Muscle of back (tissue), 11 donors: ENCODE measurements around the gene BCDIN3D. TPM values are rescaled to one million over a fixed set of nuclear protein-coding genes. Genes with fewer than 3 reads are reported as not detected.
"Not testable (repeated sequence)": the region's sequence is repeated elsewhere in the genome, so short reads cannot be mapped to it uniquely, and the experiment has no call there.

ENCODE experiments used
- DNase-seq, 3 donors: peaks; one replicate each; pipeline versions ENCODE4 v3.0.0 to v3.0.0-alpha.2; 2013
- polyA plus RNA-seq, 10 donors: library from polyadenylated mRNA; unstranded; fragments of 120-200 nt; gene quantifications; one replicate each; pipeline ENCODE4 v1.2.1, GENCODE V29; 2013; ENCODE audit not compliant: insufficient read length in 10 of 10

BCDIN3D gene
- polyA plus RNA-seq, 10 donors, result 4.2 to 6.2 (median 4.9) TPM

DNA sequence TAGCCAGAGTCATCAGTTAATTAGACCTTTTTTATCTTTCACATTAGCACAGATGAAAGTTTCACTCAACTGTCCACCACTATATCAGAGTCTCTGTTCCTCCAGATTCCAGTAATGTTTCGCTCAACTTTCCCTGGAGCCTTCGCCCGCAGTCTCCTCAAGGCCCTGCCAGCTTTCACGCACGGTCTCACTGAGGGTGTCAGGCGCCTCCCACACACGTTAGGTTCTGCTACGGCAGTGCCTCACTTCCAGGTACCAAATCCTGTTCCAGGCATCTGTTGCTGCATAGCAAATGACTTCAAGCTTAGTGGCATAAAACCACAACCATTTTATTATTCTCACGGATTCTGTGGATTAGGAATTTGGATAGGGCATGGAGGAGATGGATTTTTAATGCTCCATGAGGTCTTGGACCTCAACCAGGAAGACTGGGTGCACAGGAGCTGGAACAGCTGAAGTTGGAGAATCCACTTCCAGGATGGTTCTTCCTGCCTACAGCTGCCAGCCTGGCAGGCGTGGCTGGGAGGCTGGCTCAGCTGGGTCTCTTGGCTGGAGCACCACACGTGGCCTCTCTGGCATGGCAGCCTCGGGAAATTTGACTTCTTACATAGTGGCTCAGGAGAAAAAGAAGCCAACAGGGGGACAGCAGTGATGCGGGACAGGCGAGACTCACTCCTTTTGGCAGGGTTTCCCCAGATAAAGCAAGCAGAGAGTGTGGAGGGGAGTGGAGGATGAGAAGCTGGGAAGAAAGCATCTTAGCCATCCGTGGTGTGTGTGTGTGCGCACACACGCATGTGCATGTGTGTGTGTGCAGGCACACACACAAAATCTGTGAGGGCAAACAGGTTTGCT lies 21.3 kb upstream of the BCDIN3D start:
- DNase-seq, result peak in 1 of 3 donors; percentile 62

DNA sequence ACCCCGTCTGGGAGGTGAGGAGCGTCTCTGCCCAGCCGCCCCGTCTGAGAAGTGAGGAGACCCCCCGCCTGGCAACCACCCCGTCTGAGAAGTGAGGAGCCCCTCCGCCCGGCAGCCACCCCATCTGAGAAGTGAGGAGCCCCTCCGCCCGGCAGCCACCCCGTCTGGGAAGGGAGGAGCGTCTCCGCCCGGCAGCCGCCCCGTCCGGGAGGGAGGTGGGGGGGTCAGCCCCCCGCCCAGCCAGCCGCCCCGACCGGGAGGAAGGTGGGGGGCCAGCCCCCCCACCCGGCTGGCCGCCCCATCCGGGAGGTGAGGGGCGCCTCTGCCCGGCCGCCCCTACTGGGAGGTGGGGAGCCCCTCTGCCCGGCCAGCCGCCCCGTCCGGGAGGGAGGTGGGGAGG lies 18.0 kb upstream of the BCDIN3D start:
- not testable (repeated sequence) for DNase-seq

DNA sequence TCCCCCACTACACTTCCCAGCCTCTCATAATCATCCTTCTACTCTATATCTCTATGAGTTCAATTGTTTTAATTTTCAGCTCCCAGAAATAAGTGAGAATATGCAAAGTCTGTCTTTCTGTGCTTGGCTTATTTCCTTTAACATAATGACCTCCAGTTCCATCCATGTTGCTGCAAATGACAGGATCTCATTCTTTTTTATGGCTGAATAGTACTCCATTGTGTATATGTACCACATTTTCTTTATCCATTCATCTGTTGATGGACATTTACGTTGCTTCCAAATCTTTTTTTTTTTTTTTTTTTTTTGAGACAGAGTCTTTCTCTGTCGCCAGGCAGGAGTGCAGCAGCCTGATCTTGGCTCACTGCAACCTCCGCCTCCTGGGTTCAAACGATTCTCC lies 13.0 kb upstream of the BCDIN3D start:
- not testable (repeated sequence) for DNase-seq

DNA sequence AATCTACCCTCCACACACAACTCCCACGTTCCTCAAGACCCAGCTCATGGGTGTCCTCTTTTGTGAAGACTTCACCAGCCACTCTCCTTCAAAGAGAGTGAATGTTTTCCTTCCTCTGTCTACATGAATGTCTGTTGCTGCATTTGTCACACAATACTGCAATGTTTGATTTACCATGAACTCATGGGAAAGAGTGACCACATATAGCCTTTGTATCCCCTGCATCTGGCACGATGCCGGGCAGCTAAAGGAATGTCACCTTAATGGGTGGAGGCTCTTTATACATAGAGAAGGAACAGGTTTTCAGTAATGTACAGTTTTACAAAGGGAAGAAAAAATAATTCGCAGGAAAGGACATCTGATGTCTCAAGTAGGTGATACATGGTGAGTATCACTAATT lies 12.1 kb upstream of the BCDIN3D start:
- no peak for DNase-seq

DNA sequence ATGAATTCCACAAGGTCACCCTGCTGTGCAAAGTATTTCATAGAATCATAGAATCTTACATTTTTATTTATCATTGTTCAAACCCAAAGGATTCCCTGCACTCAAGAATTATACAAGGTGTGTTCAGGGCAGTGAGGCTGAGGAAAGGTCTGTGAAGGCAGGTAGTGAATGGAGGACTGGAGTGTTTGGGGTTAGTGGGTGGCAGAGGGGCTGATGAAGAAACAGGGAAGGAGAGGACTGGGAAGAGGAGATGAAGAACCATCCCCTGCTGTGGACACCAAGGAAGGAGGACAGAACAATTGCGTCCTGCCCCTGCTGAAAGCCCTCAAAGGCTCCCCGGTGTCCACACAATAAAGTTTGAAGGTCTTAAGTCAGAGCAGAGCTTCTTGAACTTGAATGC lies 10.8 kb upstream of the BCDIN3D start:
- no peak for DNase-seq

DNA sequence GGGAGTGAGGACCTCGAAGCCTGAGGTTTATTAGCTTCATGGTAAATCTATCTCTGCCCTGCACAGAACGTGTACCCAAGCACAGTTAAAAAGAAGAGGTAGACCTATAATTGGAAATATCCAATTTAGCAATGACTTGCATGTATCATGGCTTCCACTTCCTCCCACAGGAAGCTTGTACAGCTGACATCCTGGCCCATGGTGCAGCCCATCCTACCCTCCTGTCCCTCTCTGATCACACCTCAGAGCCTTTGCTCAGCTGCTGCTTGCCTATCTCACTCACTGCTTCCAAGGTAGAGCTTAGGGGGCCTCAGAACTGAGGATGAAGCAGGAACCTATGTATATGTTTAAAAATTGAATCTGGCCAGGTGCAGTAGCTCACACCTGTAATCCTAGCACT lies 4.3 kb upstream of the BCDIN3D start:
- no peak for DNase-seq

DNA sequence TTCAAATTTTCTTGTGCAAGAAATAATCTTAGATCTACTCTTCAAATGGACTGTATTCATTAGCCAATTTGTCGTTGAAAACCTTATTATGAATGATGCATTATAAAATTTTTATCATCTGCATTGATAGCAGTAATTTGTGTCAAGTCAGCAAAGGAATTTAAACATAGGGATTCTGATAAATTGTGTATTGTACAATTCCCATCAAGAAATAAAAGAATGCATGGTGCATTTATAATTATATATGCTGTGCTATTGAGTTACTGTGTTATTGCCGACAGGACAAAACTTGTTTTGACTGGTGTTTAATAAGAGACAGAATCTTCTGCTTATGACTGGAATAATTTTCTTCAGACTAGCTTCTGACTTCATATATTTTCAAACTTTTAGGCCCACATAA lies 3.1 kb upstream of the BCDIN3D start:
- DNase-seq, result no peak

DNA sequence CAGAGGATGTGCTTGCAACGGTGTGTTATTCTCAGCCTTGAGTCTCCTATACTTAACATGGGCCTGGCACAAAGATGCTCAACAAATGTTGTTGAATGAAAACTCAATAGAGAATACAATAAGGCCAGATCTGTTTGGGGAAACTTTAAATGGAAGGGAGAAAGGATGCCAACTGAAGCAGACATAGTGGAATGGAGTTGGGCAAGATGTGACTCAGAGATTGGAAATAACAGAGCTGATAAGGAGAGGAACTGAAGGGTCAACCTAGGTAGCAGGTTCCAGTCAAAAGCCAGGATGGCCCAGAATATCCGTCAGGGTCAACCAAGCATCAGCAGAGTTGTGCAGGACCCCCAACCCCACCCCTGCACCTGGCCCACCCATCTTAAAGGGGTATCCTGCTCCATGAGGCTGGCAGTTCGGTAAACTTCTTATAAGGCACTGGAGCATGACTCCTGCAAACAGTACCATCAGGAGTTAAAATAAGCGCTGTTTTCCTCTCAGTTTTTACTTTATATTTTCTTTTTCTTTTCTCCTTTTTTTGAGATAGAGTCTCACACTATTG lies 1.1 kb upstream of the BCDIN3D start:
- no peak for DNase-seq

DNA sequence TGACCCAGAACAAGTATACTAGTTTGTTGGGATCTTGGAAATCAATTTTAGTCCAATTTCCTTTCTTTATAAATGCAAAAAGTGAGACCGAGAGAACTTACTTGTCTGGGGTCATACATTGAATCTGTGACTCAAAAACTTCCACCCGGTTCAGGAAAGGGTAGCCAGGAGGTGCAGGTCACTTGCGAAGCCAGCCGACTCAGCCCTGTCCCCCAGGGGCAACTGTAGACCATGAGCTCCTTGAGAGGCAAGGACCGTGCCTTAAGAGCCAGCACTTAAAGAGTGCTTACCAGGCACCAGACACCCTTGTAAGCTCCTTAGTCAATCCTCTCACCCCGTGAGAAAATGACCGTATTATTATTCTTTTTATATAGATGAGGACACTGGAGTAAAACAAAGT lies 505 bp upstream of the BCDIN3D start:
- DNase-seq, result no peak

DNA sequence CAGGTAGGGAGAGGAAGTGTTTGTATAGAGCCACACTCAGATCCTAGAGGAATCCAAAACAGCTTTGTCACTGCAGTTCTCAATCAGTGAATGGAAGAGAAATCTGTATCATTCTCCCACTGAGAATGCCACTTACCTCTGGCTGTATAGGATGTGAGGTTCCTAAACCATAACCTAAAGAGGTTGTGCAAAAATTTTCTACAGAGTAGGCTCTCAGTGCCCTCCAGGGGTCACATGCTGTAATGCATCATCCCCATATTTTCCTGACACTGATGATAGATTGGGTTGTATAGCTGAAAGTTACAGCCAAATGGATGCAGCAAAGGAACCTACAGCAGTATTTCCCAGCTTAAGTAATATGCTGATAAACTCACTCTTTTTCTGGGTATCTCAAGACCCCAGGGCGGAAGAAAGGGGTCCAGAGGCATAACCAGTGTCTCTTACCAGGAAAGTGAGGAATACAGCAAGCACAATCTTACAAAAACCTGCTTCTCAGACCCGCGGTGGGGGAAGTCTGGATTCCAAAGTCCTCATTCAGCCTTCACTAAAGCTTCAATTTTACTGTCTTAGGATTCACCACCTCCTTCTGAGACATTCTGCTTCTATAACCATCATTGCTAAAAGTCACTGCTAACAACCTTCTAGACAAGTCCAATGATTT lies 3.8 kb downstream of the BCDIN3D start:
- peak in 2 of 3 donors; percentile 37 to 65 for DNase-seq

DNA sequence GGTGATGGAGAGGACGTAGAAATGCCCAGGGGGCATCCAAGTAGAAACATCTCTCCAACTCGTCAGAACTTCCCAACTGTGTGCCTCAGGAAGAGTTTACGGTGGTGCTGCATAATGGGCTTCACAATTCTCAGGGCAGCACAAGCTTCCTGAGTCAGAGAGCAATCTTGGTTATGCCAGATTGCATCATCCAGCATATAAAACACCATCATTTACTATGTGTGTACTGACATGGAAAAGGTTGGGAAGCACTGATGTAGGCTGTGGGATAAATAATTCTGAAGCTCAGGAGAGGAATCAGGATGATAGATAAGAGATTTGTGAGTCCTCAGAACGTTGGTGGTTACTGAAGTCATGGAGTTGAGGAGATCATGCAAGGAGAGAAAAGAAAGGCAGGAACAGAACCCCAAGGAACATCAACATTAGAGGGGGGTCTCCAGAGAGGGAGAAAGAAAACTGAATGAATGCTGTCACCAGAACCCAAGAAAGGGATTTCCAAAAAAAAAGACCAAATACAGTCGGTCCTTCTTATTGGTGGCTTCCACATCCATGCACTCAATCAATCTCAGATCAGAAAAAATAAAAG lies 10.0 kb downstream of the BCDIN3D start:
- no peak for DNase-seq

DNA sequence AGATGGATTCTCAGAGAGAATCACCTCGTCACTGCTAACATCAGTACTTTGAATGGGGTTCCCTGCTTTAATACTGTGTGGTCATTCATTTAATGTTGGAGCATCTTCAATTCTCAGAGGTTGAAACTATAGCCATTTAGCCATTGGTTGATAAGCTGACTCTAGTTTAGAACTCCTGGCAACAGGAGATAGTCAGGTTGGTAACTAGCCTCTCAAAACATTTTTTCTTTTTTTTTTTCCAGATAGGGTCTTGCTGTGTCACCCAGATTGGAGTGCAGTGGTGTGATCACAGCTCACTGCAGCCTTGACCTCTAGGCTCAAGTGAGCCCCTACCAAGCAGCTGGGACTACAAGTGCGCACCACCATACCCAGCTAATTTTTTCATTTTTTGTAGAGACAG lies 11.2 kb downstream of the BCDIN3D start:
- no peak for DNase-seq

DNA sequence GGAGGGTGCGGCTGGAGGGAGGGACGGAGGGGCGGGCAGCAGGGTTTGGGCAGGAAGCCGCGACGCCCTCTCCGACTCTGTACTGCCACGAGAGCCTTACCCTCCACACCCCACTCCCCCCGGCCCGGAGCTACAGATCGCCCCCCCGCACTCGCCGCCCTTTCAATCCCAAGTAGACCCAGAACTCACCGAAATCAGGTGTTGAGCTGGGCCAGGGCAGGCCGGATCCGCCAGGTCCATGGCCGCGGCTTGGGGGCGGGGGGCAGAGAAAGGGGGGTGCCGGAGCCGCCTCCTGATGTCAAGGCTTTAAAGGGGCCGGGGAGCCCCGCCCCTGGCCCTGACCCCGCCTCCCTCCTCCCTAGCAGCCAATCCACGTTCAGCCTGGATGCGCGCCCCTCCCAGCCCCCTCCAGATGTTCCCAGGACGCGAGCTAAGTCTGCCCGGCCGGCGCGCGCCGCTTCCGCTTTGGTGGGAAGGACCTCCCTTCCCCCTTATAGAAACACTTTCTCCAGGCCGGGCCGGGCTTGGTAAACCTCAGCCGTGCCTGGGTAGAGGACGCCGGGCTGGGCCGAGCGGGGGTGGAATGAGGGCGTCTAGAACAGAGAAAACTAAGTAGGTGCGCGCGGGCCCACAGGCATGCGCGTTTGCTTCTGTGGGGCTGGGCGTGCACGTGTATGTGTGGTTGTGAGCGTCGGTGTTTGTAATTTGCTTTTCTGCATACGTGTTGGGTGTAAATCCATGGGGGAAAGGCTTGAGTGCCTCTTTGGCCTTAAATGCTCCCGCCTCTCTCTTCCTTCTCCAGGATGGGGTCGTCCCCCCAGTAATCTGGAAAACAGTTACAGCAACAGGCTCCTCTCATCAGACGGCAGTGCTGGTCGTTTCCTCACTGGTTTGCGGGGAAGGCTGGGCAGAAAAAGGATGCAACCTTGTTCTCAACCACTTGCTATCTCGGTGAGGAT lies 14.5 kb downstream of the BCDIN3D start, which contains the start of gene NCKAP5L:
Gene NCKAP5L (minus strand): TSS at position 281 of the 959 bp plus-strand sequence. CDS start 24,369 bp downstream, outside the sequence.
- peak; percentile 96 to 99 (median 97) for DNase-seq

DNA sequence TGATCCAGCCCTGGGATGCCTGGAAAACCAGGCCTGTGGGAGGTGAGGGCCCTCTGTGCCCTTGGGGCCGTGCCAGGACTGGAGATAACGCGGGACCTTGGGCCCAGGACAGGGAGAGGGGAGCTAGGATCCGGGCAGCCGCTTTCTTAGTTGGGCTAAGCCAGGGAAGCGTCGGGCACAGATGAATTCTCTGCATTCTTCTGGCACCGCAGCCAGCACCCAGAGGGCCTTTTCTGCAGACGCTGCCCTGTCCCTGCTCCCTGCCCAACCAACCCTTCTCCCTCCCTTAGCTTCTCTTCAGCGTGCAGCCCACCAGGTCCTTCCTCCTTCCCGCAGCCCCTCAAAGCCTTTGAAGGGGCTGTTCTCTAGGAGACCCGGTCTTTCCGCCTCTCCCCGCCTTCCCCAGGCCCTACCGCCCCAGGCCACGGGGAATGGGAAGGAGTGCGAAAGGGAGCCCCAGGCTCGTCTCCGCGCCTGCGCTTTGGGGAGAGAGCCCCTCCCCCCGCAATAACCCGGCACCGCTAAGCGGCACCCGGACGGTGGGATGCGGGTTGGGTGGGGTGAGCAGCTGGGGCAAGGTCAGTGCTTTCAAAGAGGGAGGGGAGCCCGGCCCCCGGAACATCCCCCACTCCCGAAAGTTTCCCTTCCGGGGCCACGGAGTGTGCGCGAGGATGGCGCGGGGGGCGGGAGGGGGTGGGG lies 15.4 kb downstream of the BCDIN3D start:
- DNase-seq, result peak; percentile 71 to 91 (median 82)

DNA sequence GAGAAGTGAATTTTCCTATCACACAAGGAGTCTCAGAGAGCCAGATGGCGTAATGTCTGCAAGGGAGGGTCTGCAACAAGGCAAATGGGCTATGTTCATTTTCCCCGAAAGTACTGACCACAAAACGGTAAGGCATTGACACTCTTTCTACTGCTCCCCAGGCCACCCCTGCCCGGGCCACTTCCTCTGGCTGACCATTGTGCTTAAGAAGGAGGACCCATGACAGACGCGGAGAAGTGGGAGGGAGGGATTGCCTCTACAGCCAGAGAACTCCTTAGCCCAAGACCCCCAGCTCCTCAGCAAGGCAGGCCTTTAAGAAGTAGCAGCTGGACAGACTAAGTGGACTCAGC lies 15.9 kb downstream of the BCDIN3D start:
- no peak for DNase-seq

DNA sequence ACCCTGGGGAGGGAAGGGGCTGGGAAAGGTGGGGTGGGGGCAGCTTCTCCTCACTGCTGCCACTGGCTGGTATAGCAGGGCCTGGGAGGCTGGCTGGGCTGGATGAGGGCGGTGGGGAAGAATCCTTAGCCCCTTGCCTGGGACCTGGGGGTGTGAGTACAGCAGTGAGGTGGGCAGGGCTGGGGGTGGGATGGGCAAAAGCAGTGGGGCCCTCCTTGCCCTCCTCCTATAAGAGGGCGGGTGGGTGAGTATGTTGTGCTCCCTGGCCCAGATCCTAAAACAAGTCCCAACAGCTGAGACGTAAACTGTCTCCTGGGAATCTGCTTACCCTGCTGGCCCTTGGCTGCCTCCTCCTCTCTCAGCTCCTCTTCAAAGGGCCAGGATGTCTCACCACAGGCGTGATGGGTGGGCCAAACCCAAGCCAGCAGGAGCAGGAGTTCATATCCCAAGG lies 16.9 kb downstream of the BCDIN3D start:
- DNase-seq, result peak; percentile 32 to 56 (median 52)

DNA sequence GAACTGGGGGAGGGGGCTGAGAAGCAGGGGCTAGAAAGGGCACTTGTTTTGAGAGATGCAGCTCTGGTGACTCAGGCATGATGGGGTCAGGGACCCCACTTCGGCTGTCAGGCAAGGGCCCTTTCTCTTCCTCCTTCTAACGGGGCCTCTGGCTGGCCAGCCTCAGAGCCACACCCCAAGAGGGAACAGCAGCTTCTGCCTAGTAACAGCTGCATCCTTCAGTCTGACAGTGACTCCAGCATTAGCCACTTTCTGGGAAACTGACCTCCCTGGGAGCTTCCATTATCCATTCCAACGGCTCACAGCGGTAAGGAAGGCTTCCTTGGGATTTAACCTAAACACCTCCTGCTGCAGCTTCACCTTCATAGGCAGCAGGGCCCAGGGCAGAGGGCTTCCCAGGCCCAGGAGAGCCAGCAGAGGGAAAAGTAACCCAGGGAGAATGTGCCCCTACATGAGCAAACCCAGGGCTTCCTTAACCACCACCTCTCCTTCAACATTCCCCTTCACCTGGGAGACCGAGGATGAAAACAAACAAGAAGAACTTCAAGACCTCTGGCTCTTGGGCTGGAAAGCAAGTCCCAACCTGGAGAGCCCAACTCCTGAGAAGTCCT lies 17.4 kb downstream of the BCDIN3D start:
- DNase-seq, result peak; percentile 59 to 81 (median 68)

DNA sequence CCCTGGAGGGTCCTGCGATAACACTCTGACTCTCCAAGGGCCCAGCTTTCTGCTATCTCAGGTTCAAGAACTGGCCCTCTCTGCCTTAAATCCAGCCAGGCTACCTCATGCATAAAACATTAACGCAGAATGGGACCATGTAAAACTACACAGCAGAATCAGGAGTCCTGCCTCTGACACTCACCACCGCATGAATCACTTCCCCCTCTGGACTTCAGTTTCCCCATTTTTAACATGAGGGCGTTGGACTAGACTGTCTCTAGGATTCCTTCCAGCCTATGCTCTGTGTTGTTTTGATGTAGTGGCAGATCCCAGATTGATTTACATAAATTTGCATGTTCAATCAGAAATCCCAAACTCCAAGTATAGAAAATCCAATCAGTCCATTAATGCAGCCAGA lies 18.0 kb downstream of the BCDIN3D start:
- peak in 2 of 3 donors; percentile 27 to 59 for DNase-seq

DNA sequence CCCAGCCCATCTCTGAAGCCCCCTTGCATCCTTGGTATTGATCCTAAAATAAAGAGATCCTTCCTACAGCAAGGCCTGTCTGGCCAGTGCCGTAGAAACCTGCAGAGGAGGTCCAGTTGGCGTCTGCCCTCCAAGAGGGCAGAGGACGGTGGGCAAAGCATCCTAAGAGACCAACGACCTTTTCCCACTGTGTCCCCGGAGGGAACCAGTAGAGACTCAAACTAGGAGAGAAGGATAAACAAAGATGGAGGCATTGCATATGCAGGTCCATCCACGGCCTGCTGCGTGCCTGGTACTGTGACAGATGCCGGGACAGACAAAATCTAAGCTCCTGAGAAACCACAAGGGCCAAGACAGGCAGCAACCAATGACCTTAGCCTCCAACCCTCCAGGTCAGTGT lies 18.5 kb downstream of the BCDIN3D start:
- DNase-seq, result no peak

DNA sequence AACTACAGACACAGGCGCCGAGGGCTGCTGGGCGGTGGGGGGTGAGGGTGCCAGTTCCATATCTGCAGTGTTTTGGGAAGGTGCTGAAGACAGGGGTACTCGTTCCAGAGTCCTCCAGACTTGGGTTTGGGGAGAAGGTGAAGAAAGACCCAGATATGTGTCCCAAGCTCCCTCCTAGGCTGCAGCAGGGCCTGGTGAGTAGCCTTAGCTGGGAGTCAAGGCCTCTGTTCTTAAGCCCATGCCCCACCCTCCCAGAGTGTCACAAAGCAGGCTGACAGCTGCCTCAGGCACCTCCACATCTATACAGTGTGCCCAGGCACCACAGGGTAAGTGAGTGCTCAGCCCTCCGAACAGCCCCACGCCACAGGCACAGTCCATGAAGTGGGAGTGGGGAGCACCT lies 19.0 kb downstream of the BCDIN3D start:
- DNase-seq, result no peak
